Measurements from ENCODE around the gene ANKS1B. TPM values are rescaled to one million over a fixed set of nuclear protein-coding genes. Genes with fewer than 3 reads are reported as not detected.

ANKS1B gene
- total and polyA plus RNA-seq, 2 of the 4 experiments (the other 2 are of a cell fraction), result 0.17 to 0.18 TPM

DNA sequence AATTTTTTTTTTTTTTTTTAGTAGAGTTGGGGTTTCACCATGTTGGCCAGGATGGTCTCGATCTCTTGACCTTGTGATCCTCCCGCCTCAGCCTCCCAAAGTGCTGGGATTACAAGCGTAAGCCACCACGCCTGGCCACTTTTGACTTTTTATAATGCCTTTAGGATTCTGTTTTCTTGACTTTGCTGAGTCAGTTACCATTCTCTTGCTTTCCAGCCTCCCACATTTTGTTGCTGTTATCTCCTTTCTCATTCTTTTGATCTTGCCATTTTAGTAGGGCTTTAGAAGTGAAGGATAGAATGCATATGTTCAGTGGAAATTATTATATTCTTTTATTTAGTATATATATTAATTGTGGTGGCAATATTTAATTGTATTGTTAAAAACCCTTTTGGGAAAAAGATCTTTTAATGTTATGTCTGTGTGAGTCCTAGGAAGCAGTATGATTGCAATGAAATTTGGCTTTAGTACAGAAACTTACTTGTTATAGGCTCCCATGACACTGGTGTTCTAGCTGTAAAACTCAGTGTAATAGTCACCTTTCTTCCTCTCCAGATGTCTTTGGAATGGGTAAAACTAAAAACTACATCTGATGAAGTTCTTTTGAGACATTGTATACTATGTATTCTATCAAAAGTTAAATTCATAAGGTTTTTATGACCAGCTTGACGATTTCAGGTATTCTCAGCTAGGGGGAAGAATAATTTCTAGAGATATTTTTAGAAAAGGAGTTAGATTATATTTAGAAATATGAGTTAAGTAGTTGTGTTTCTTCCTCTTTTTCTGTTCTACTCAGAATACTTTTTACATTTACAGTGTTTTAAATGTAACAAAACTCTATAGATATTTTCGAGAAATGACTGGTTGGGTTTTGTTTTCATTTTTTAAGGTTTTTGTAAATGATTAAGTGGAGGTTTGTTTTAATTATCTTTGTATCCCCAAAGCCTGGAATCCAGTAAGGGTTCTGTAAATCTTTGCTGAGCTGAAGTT lies 1264.9 kb downstream of the ANKS1B start:
- in situ Hi-C loops (cut with MboI; ENCODE audit: low sequenced_read_pairs), result loop anchor here (10.0 kb wide), 1 partner anchor 275 kb away; no protein-coding TSS in a partner anchor
- Histone ChIP-seq H3K4ac (ENCODE audit: low read depth, low read length) (no peak overlapping the region), H2BK5ac (ENCODE audit: low read depth, low read length, poor library complexity, severe bottlenecking) (no peak overlapping the region), H3K36me3 (ENCODE audit: control insufficient read depth, insufficient read depth, low read length) (peaks cover 9% of the 10 kb centered on the region), H3K4me1 (ENCODE audit: control insufficient read depth, insufficient read depth, low read length) (peaks cover 4% of the 10 kb centered on the region; the same call in 1 of the 2 replicates), H2BK15ac (ENCODE audit: low read depth, low read length) (no peak overlapping the region), H2BK120ac (ENCODE audit: low read depth, low read length) (no peak overlapping the region), H3K9me1 (ENCODE audit: insufficient read depth, low read length) (no peaks in the 10 kb centered on the region; the same call in 1 of the 2 replicates), H3K4me3 (ENCODE audit: insufficient read depth, low read depth, low read length) (no peak overlapping the region), H4K20me1 (ENCODE audit: insufficient read depth, low read length) (no peaks in the 10 kb centered on the region), H3K9ac (ENCODE audit: low read depth, low read length) (no peak overlapping the region), H3K4me2 (ENCODE audit: low read depth, low read length) (no peak overlapping the region), H3K9me3 (ENCODE audit: control insufficient read depth, insufficient read depth, low read length) (no peaks in the 10 kb centered on the region), H4K5ac (ENCODE audit: low read depth, low read length) (no peak overlapping the region), H3K23ac (ENCODE audit: low read depth, low read length) (no peak overlapping the region), H2AK9ac (replicated peaks; ENCODE audit: low read depth, low read length, poor library complexity) (no peak overlapping the region), H2BK20ac (ENCODE audit: low read depth, low read length) (no peak overlapping the region), H3K14ac (replicated peaks; ENCODE audit: low read depth, low read length) (no peak overlapping the region), H4K91ac (ENCODE audit: insufficient read depth, low read depth, low read length) (no peak overlapping the region), H2AK5ac (ENCODE audit: low read depth, low read length) (no peak overlapping the region), H3K18ac (ENCODE audit: low read depth, low read length) (no peak overlapping the region), H3K27me3 (ENCODE audit: control insufficient read depth, insufficient read depth, low read length) (no peaks in the 10 kb centered on the region), H4K8ac (ENCODE audit: low read depth in 2 of 2, low read length in 2 of 2) (no peak overlapping the region), H2AFZ (replicated peaks; ENCODE audit: low read length, poor library complexity) (no peak overlapping the region), H3K79me1 (ENCODE audit: low read depth in 1 of 2, low read length in 2 of 2) (no peaks in the 10 kb centered on the region; a peak in 1 of 4 replicates), H3K56ac (ENCODE audit: extremely low read depth, insufficient read depth, low read length) (no peak overlapping the region), H3K27ac (ENCODE audit: insufficient read depth, low read length) (no peak overlapping the region)
- POLR2A ChIA-PET (ENCODE audit: unreplicated experiment), result no interaction called here
- ATAC-seq (ENCODE audit: low read depth), result no peak
- intact Hi-C loops (cut with micrococcal nuclease), result loop anchor here (10.0 kb wide), 1 partner anchor 215 kb away; no protein-coding TSS in a partner anchor
- dilution Hi-C loops (cut with HindIII; ENCODE audit: low sequenced_read_pairs, unreplicated experiment), result no loop called here
- 100% methylated on average over 1 of the region's 6 CpGs for WGBS, 2 experiments (ENCODE audit: extremely low coverage in 2 of 2, insufficient read length in 1 of 2)
- no TSS peak for BruUV-seq (replicated peaks)
- no peak for DNase-seq
- CTCF ChIA-PET, result interaction anchor here (0.6 kb wide), 1 partner anchor 83 kb away, joined by 3 read pairs; no protein-coding TSS in a partner anchor
- TF ChIP-seq MAFK (IDR thresholded peaks at IDR 0.05; ENCODE audit: low read depth, low read length) (no peak), NFE2L2 (IDR thresholded peaks at IDR 0.05; ENCODE audit: low read depth, low read length) (no peak), BHLHE40 (IDR thresholded peaks at IDR 0.05; ENCODE audit: low read depth, low read length) (no peak), RFX5 (IDR thresholded peaks at IDR 0.05; ENCODE audit: low read depth, low read length) (no peak), CHD1 (IDR thresholded peaks at IDR 0.05; ENCODE audit: low read depth, low read length) (no peak), RAD21 (IDR thresholded peaks at IDR 0.05; ENCODE audit: low read length) (no peak), POLR2A (IDR thresholded peaks at IDR 0.05; ENCODE audit: low read depth, low read length) (no peak), RCOR1 (IDR thresholded peaks at IDR 0.05; ENCODE audit: insufficient replicate concordance, low read length) (no peak), FOS (IDR thresholded peaks at IDR 0.05; ENCODE audit: low read depth, low read length) (no peak), MAZ (IDR thresholded peaks at IDR 0.05; ENCODE audit: borderline replicate concordance, low read depth, low read length) (no peak), CEBPB (IDR thresholded peaks at IDR 0.05; ENCODE audit: low read depth, low read length) (no peak)
- TF ChIP-seq, protein P1, sequence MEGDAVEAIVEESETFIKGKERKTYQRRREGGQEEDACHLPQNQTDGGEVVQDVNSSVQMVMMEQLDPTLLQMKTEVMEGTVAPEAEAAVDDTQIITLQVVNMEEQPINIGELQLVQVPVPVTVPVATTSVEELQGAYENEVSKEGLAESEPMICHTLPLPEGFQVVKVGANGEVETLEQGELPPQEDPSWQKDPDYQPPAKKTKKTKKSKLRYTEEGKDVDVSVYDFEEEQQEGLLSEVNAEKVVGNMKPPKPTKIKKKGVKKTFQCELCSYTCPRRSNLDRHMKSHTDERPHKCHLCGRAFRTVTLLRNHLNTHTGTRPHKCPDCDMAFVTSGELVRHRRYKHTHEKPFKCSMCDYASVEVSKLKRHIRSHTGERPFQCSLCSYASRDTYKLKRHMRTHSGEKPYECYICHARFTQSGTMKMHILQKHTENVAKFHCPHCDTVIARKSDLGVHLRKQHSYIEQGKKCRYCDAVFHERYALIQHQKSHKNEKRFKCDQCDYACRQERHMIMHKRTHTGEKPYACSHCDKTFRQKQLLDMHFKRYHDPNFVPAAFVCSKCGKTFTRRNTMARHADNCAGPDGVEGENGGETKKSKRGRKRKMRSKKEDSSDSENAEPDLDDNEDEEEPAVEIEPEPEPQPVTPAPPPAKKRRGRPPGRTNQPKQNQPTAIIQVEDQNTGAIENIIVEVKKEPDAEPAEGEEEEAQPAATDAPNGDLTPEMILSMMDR (conservative IDR thresholded peaks at IDR 0.05; ENCODE audit: low read depth, low read length), result no peak
- TF ChIP-seq, protein P2, sequence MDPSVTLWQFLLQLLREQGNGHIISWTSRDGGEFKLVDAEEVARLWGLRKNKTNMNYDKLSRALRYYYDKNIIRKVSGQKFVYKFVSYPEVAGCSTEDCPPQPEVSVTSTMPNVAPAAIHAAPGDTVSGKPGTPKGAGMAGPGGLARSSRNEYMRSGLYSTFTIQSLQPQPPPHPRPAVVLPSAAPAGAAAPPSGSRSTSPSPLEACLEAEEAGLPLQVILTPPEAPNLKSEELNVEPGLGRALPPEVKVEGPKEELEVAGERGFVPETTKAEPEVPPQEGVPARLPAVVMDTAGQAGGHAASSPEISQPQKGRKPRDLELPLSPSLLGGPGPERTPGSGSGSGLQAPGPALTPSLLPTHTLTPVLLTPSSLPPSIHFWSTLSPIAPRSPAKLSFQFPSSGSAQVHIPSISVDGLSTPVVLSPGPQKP (IDR thresholded peaks at IDR 0.05; ENCODE audit: borderline replicate concordance, low read depth, low read length), result no peak
- TF ChIP-seq, protein P3, sequence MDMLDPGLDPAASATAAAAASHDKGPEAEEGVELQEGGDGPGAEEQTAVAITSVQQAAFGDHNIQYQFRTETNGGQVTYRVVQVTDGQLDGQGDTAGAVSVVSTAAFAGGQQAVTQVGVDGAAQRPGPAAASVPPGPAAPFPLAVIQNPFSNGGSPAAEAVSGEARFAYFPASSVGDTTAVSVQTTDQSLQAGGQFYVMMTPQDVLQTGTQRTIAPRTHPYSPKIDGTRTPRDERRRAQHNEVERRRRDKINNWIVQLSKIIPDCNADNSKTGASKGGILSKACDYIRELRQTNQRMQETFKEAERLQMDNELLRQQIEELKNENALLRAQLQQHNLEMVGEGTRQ (IDR thresholded peaks at IDR 0.05; ENCODE audit: low read depth, low read length), result no peak

Measured in IMR-90 (cell line).